ENCODE results near the gene SCFD2. TPM values are rescaled to one million over a fixed set of nuclear protein-coding genes. Genes with fewer than 3 reads are reported as not detected.

Gene SCFD2
- total RNA-seq, 4 donors from 2014 or later: 8.9 to 16.0 (median 14.8) TPM

- no peak overlapping the region for H3K4me3 ChIP-seq
- peak overlapping the region in 3 of 4 donors; percentile 42 to 48 (median 43) for H3K27ac ChIP-seq
- H3K4me1 ChIP-seq: peaks cover 0 to 25% of the 10 kb centered on the region in 2 donors
- no peaks in the 10 kb centered on the region for H3K36me3 ChIP-seq
- in situ Hi-C loops (cut with MboI; ENCODE audit: low sequenced_read_pairs in 4 of 4) (no loop called here), intact Hi-C loops (cut with DNase I; ENCODE audit: low total_unique reads) (no loop called here)
- no peak for DNase-seq
- ATAC-seq: no peak
- TF ChIP-seq CTCF (IDR thresholded peaks at IDR 0.05 in 4 of 5, conservative IDR thresholded peaks at IDR 0.05 in 1 of 5) (no peak), POLR2A (IDR thresholded peaks at IDR 0.05) (no peak)
- H3K27me3 ChIP-seq: no peaks in the 10 kb centered on the region
- H3K9me3 ChIP-seq: no peaks in the 10 kb centered on the region
Measured at GRCh38 chr4:52947401-52948056, 418.3 kb downstream of the SCFD2 start.

- in situ Hi-C loops (cut with MboI; ENCODE audit: low sequenced_read_pairs in 4 of 4): no loop called here
- intact Hi-C loops (cut with DNase I; ENCODE audit: low total_unique reads): no loop called here
- Histone ChIP-seq H3K27ac (peak overlapping the region in 3 of 4 donors; percentile 42 to 48 (median 43)), H3K4me1 (peaks cover 0 to 25% of the 10 kb centered on the region in 2 donors), H3K36me3 (no peaks in the 10 kb centered on the region), H3K9me3 (no peaks in the 10 kb centered on the region), H3K27me3 (no peaks in the 10 kb centered on the region), H3K4me3 (no peak overlapping the region)
- no peak for TF ChIP-seq POLR2A (IDR thresholded peaks at IDR 0.05)
- no peak for TF ChIP-seq CTCF (IDR thresholded peaks at IDR 0.05 in 4 of 5, conservative IDR thresholded peaks at IDR 0.05 in 1 of 5)
- DNase-seq (peak in 1 of 2 donors; percentile 3), ATAC-seq (peak; percentile 77 to 88)
Measured at GRCh38 chr4:52946855-52947254, 419.0 kb downstream of the SCFD2 start.

- H3K4me1 ChIP-seq: peaks cover 0 to 25% of the 10 kb centered on the region in 2 donors
Measured at GRCh38 chr4:52945982-52946381, 419.9 kb downstream of the SCFD2 start.

GRCh38 chr4:52945326-52945898 is 420.4 kb downstream of the SCFD2 start:
- Histone ChIP-seq H3K4me3 (no peak overlapping the region), H3K36me3 (no peaks in the 10 kb centered on the region), H3K27ac (no peak overlapping the region), H3K4me1 (peaks cover 0 to 26% of the 10 kb centered on the region in 2 donors), H3K9me3 (no peaks in the 10 kb centered on the region), H3K27me3 (no peaks in the 10 kb centered on the region)
- no peak for TF ChIP-seq CTCF (IDR thresholded peaks at IDR 0.05 in 4 of 5, conservative IDR thresholded peaks at IDR 0.05 in 1 of 5)
- TF ChIP-seq POLR2A (IDR thresholded peaks at IDR 0.05): no peak
- no peak for ATAC-seq
- in situ Hi-C loops (cut with MboI; ENCODE audit: low sequenced_read_pairs in 4 of 4): no loop called here
- intact Hi-C loops (cut with DNase I; ENCODE audit: low total_unique reads): no loop called here
- DNase-seq: no peak

More at GRCh38 chr4:52945982-52946381, 419.9 kb downstream of the SCFD2 start:
- Histone ChIP-seq H3K4me3 (no peak overlapping the region), H3K36me3 (no peaks in the 10 kb centered on the region), H3K27me3 (no peaks in the 10 kb centered on the region), H3K9me3 (no peaks in the 10 kb centered on the region), H3K27ac (no peak overlapping the region)
- in situ Hi-C loops (cut with MboI; ENCODE audit: low sequenced_read_pairs in 4 of 4) (no loop called here), intact Hi-C loops (cut with DNase I; ENCODE audit: low total_unique reads) (no loop called here)
- TF ChIP-seq POLR2A (IDR thresholded peaks at IDR 0.05) (no peak), CTCF (IDR thresholded peaks at IDR 0.05 in 4 of 5, conservative IDR thresholded peaks at IDR 0.05 in 1 of 5) (no peak)
- no peak for DNase-seq
- ATAC-seq: no peak
